NCI-H2227 treated with DMSO at 0.1 percent for 48 hours (cell line): Measurements from ENCODE around the gene CDKN2B-AS1.
A peak's percentile ranks its signal among the peaks of the same experiment; 100 is the strongest.
"Not testable (repeated sequence)": the region's sequence is repeated elsewhere in the genome, so short reads cannot be mapped to it uniquely, and the experiment has no call there.

Experiments used
- DNase-seq: peaks from one replicate; lab custom pipeline; 2025; lab: John Stamatoyannopoulos, UW

The CDKN2B-AS1 gene

DNA sequence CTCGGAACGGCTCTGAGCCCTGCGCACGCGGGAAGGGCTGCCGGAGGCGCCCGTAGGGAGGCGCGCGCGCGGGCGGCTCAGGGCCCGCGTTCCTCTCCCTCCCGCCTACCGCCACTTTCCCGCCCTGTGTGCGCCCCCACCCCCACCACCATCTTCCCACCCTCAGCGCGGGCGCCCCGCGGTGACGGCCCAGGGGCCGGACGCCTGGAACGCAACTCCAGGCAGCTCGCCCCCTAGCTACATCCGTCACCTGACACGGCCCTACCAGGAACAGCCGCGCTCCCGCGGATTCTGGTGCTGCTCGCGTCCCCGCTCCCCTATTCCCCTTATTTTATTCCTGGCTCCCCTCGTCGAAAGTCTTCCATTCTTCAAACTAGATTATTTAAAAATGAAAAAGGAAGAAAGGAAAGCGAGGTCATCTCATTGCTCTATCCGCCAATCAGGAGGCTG, at the start of gene CDKN2B-AS1:
TSS of gene CDKN2B-AS1 (plus strand) at position 236 of the 450 bp plus-strand sequence.
- peak; percentile 88 for DNase-seq

DNA sequence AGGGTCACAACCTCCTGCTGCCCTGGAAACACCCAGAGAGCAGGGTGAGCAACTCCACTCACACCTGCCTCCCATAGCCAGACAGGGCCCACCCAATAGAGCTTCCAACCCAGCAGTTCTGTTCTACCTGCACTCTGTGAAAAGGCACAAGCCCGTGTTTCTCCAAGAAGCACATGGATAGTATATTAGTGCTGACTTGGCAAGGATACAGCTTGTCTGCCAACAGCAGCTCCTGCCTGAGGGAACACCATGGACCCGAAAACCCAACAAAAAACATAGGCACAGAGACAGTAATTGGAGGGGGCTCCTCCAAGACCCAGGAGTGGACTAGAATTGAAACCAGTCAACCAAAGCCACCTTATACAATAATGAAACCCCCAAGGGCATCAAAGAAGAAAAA, 49.0 kb upstream of the CDKN2B-AS1 start:
- no peak for DNase-seq

DNA sequence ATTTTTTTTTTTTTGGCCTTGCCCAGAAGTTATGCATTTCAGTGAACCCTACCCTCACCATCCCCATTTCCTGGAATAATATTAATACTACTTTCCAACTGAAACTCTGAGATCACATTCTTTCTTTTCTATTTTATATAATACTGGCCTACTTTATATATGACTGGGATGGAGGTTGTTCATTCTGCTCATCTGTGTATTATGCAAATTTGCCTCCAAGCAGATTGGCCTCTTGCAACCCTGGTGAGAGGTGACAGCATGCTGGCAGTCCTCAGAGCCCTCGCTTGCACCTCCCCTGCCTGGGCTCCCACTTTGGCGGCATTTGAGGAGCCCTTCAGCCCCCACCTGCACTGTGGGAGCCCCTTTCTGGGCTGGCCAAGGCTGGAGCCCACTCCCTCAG, 35.8 kb upstream of the CDKN2B-AS1 start:
- DNase-seq = no peak

DNA sequence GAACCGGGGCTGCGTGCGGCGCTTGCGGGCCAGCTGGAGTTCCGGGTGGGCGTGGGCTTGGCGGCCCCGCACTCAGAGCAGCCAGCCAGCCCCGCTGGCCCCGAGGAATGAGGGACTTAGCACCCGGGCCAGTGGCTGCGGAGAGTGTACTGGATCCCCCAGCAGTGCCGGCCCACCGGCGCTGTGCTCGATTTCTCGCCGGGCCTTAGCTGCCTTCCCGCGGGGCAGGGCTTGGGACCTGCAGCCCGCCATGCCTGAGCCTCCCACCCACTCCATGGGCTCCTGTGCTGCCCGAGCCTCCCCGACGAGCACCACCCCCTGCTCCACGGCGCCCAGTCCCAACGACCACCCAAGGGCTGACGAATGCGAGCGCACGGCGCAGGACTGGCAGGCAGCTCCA, 35.3 kb upstream of the CDKN2B-AS1 start:
- not testable (repeated sequence) for DNase-seq

DNA sequence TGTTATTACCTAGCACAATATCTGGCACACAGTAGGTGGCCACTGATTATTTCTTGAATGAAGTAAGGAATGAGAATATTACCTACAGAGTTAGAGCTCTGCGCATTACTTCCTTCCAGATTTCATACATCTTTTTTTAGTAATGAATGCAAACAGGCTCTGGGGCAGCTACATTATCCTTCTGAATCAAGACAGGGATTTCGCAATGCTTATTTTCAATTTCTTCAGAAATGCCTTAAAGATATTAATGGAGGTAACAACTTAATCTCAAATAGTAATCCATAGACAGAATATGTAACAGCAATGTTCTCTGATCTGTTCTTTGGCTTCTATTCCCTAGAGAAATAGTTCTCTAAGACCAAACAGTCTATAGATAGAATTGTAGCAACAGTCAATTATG, 33.0 kb upstream of the CDKN2B-AS1 start:
- DNase-seq = no peak

DNA sequence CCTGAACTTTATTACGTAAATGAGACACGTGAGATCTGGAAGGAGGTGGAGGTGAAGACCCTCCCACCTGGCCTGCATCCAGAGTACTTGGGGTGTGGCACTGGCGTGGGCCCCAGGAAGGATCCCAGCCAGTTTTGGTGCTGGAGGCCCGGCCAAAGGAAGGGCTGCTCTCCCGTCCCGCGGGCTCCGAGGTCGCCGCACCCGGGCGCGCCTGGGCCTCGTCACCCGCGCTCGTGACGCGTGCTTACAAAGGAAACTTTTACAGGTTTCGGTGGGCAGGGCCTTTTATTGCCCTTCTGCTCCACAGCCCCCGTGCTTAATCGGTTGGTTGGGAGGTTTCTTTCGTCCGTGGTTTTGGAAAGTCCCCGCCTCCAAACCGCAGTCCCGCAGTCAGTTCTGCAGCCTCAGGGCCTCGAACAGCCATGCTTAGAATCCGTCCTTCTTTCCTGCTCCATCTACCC, 29.6 kb upstream of the CDKN2B-AS1 start:
- no peak for DNase-seq

DNA sequence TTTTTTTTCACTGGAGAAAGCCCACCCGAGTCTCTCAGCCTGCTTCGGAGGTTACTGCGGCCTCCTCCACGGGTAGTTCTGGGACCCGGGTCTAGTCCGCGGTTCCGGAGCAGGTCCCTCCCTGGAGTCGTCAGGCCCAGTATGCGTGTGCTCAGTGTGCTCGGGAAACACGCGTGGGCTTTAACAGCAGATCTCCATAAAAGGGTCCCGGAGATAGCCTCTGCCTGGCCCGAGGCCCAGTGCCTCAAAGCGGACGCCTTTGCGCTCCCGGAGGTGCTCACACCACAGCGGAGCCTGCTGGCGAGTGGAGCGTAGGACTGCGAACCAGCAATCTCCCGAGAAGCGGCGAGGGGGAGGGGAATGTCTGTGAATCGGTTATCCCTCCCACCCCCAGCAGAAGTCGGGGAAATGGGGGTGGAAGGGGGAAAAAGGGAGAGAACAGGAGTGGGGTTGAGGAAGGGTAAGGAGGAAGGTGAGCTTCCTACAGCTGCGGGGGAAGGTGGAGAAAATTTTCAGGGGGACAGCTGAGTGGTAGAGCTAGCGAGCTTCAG, 29.1 kb upstream of the CDKN2B-AS1 start:
- peak; percentile 12 for DNase-seq

DNA sequence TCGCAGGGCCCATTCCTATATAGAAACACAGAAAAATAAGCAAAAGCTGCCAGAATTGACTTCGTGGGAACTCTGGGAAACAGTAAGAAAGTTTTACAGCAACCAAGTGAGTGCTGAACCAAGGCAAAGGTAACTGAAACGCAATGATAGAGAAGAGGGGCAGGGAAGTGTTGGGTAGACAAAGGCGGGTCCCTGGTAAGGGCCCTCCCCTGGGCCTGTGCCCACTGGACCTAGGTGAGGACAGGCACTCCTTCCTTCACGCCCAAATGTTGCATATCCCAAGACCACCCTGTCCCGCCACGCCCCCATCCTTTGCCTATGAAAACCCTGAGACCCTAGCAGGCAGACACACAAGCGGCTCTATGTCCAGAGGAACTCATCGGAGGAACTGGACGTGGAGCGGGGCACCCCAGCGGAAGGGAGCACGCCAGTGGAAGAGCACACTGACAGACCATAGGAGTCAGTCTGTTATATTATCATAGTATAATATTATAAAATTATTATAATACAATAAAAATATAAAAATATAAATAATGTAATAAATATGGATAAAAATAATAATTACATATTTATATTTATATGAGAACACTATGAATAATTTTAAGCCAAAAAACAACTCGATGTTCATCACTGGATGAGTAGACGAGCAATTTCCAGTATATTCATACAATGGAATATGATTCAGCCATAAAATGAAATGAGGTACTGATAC, 28.3 kb upstream of the CDKN2B-AS1 start:
- no peak for DNase-seq

DNA sequence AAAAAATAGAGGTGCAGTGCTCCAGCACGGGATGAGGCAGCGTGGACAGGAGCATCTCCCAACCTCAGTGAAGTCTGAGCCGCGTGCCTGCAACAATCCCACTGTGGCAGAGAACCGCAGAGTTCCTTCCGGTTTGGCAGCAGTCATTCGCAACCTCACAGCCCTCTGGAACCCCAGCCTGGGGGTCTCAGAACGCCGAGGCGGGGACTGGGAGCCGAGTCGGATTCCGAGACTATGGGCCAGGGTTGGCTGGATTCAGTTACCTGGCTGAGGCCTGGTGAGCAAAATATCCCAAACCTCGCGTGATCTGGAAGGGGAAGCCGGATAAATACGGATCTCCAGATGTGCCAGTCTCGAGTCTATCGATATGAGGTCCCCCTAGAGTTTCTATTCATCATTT, 27.4 kb upstream of the CDKN2B-AS1 start:
- DNase-seq = no peak

DNA sequence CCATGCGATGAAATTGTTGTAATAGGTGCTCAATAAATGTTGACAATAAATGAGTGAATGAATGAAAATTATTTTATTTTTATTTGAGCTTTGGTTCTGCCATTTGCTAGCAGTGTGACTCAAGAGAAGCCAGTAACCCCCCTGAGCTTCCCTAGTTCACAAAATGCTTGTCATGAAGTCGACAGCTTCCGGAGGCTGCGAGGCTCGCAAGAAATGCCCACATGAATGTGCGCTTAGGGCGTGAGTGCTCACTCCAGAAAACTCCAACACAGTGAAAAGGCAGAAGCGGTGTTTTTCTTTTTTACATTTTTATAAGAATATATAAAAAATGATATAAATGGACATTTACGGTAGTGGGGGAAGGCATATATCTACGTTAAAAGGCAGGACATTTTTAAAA, 26.9 kb upstream of the CDKN2B-AS1 start:
- DNase-seq = no peak

DNA sequence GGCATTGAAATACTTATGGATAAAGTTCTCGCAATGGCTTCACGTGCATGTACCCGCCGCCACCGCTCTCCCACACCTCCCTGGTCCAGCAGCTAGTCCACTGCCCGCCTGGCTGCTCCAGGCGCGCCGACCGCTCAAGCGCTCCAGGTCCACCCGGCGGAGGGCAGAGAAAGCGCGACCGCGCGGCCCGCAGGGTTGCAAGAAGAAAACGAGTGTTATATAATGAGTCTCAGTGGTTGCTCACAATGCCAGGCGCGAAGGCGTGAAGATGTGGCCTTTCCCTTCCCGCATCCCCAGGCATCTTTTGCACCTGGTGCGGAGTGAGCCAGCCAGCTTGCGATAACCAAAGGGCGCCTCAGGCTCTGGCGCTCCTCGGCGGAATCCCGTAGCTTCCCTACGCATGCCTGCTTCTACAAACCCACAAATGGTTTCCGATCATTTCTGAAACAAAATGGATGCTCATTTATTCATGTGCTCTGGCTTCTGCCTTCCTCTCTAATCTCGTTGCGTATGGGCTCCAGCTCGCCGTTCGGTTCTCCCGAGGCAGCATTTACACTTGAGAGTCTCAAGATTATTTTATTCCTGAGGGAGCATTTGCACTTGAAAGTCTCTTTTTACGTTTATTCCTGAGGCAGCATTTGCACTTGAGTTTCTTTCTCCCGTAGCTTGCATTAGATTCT, 26.1 kb upstream of the CDKN2B-AS1 start:
- DNase-seq = no peak

DNA sequence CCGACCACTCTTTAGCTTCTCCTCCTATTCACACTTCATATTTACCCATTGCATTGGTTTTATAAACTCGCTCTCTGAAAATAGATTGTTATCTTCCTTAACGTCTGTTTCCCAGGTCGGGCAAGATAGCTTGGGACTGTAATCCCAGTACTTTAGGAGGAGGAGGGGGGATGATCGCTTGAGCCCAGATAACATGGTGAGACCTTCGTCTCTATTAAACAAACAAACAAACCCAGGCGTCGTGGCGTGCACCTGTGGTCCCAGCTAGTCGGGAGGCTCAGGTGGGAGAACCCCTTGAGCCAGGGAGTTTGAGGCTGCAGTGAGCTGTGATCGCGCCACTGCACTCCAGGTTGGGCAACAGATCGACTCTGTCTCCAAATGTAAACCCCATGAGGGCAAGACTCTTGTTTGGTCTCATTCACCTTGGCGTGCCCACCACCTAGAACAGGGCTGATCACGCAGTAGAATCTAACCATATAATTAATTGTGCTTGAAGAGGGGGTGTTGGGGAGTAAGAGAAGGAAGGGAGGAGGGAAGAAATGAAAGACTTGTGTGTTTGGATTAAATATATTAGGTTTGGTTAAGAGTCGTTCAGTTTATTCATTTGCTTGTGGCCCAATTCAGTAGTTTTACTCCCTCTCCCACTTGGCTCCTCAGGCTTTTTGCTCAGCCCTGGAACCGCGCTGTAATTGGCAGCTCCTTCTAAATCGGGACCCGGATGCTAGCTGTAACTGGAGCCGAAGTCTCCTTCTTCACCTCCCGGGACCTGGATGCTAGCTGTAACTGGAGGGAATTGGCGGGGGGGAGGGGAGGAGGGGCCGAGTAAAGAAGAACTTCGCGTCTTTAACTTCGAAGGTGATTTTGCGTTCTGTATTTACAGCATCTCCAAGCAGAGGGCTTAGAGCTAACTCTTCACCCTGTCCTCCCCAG, 25.3 kb upstream of the CDKN2B-AS1 start:
- no peak for DNase-seq

DNA sequence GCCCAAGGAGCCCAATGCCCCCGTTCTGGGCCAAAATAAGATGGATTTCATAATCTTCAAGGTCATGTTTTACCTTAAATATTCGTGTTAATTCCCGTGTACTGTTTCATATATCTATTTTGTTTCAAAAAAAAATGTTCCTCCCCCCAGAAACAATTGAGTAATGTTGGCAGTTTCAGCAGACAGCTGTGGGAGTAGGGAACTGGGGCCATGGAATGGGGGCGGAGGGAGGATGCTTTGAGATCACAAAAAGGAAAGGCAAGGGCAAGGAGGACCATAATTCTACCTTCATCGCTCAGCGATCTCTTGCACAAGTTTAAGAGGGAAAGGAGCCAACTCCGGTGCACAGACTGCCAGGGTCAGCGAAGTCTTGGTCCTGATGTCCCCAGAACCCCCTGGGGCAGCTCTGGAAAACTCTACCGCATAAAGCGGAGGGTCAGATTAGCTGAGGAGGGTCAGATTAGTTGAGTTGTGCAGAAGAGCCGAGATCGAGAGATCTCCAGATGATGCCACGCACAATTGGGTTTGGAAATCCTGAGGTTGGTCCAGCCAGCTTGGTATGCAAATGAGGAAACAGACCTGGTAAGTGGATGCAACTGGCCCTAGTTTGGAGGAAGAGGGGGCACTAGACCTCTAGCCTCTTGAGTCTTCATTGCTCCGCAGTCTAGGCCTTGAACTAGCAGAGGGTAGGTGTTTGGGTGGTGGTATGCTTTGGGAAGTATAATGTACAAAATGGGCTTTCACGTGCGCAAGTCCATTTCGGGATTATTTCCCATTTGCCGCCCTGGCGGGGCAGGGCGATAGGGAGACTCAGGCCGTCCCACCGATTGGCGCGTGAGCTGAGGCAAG, 24.4 kb upstream of the CDKN2B-AS1 start:
- no peak for DNase-seq

DNA sequence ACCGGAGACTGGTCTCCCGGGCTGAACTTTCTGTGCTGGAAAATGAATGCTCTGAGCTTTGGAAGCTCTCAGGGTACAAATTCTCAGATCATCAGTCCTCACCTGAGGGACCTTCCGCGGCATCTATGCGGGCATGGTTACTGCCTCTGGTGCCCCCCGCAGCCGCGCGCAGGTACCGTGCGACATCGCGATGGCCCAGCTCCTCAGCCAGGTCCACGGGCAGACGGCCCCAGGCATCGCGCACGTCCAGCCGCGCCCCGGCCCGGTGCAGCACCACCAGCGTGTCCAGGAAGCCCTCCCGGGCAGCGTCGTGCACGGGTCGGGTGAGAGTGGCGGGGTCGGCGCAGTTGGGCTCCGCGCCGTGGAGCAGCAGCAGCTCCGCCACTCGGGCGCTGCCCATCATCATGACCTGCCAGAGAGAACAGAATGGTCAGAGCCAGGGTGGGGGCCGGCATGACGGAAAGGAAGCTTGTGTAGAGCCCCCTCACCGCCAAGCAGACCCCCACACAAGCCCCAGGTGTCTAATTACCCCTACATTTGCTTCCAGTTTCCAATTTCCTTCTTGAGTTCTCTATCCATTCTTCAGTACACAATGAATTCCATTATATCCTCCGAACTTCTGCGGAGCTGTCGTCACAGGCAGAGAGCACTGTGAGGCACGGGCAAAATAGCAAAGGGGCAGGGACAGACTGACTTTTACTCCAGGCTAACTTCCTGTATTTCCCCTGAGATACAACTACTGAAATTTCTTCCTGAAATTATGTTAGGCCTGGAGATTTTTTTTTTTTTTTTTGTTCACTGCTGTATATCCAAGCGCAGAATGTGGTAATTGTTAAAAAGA, 23.6 kb upstream of the CDKN2B-AS1 start:
- no peak for DNase-seq

DNA sequence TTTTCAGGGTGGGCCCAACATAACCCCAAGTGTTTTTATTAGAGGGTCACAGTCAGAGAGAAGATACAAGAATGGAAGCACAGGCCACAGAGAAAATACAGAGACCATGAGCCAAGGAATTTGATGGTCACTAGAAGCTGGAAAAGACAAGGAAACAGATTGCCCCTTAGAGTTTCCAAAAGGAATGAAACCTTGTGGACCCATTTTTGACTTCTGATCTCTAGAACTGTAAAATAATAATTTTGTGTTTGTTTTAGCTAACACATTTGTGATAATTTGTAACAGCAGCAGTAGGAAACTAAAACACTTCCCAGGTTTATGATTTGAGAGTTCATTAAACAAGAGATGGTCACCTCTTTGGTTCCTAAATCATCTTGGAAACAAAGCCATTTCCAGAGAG, 22.2 kb upstream of the CDKN2B-AS1 start:
- DNase-seq = no peak

DNA sequence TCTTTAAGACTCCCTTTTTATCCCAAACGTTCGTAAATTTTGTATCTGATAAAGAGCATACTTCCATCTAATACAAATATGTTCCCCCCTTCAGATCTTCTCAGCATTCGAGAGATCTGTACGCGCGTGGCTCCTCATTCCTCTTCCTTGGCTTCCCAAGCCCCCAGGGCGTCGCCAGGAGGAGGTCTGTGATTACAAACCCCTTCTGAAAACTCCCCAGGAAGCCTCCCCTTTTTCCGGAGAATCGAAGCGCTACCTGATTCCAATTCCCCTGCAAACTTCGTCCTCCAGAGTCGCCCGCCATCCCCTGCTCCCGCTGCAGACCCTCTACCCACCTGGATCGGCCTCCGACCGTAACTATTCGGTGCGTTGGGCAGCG, 20.3 kb upstream of the CDKN2B-AS1 start:
- peak; percentile 73 for DNase-seq

DNA sequence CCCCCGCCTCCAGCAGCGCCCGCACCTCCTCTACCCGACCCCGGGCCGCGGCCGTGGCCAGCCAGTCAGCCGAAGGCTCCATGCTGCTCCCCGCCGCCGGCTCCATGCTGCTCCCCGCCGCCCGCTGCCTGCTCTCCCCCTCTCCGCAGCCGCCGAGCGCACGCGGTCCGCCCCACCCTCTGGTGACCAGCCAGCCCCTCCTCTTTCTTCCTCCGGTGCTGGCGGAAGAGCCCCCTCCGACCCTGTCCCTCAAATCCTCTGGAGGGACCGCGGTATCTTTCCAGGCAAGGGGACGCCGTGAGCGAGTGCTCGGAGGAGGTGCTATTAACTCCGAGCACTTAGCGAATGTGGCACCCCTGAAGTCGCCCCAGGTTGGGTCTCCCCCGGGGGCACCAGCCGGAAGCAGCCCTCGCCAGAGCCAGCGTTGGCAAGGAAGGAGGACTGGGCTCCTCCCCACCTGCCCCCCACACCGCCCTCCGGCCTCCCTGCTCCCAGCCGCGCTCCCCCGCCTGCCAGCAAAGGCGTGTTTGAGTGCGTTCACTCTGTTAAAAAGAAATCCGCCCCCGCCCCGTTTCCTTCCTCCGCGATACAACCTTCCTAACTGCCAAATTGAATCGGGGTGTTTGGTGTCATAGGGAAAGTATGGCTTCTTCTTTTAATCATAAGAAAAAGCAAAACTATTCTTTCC, 19.7 kb upstream of the CDKN2B-AS1 start:
- peak; percentile 90 for DNase-seq

DNA sequence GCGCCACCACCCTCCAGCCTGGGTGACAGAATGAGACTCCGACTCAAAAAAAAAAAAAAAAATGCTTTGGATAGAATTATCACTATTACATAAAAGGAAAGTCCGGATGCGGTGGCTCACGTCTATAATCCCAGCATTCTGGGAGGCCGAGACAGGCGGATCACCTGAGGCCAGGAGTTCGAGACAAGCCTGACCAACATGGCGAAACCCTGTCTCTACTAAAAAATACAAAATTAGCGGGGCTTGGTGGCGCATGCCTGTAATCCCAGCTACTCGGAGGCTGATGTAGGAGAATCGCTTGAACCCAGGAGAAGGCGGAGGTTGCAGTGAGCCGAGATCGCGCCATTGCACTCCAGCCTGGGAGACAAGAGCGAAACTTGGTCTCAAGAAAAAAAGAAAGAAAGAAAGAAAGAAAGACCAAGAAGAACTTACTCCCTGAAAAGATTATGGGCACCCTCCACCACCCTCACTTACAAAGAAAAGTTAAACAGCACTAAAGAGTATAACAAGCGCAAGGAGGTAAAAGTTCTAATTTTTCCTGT, 18.2 kb upstream of the CDKN2B-AS1 start:
- DNase-seq = no peak

DNA sequence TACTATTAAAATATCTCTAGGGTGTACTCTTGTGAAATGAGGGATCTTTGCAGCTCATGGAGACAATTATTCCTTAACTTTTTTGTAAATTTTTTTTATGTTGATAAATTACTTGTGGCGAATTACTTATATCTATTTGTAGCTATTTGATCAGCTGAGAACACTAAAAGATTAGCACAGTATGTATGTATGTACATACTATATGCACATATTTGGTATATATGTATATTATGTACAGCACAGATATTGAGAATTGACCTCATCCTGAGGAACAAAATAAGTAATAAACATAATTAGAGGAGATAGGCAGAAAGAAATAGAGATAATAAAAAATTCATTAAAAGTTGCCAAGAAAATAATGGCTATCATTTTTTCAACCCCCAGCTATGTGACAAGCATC, 12.2 kb upstream of the CDKN2B-AS1 start:
- DNase-seq = no peak
